GM12892 (cell line): ENCODE measurements around the gene SS18L1.

ENCODE experiments used
- POLR2A ChIP-seq: IDR thresholded peaks from 2 replicates; pipeline ENCODE4 v1.6.1; 2011; ENCODE audit warnings: low read depth, low read length, control low read depth
- TAF1 ChIP-seq: IDR thresholded peaks from 2 replicates; pipeline ENCODE4 v1.6.1; 2011; ENCODE audit warnings: low read depth, mild to moderate bottlenecking, control low read depth, low read length, borderline replicate concordance

DNA sequence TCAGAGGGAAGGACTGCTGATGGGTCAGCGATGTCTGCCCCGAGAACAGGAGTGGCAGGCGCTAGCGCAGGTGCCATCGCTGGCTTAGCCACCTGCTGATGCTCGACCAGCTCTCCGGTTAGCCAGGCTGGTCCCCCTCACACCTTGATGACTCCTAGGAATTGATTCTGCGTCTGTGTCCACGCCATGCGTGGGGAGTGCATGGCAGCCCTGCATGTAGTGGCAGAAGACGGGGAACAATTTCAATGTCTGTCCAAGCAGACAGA is 6.7 kb downstream of the SS18L1 start:
- no peak for TF ChIP-seq TAF1
- no peak for TF ChIP-seq POLR2A
